ENCODE results near the gene WIF1.

GRCh38 chr12:65023485-65023884 is 97.6 kb downstream of the WIF1 start:
- no peak for TF ChIP-seq POLR2A (IDR thresholded peaks at IDR 0.05; ENCODE audit: control extremely low read depth in 1 of 2, low read depth in 2 of 2, low read length in 2 of 2)
- no peak for TF ChIP-seq MAX (IDR thresholded peaks at IDR 0.05)
- no peak for TF ChIP-seq POLR2AphosphoS5 (IDR thresholded peaks at IDR 0.05; ENCODE audit: low read depth, low read length)

Data from H1 (cell line).